ENCODE data around the gene SLC11A1. TPM values are rescaled to one million over a fixed set of nuclear protein-coding genes. Genes with fewer than 3 reads are reported as not detected.

The SLC11A1 gene
- total RNA-seq, 1 donor from 2014 or later, result not detected

- H3K4me1 Mint-ChIP-seq (ENCODE audit: unreplicated experiment), result peaks cover 3% of the 10 kb centered on the region
- peak overlapping the region; percentile 47 for H3K4me3 Mint-ChIP-seq (ENCODE audit: unreplicated experiment)
- no peaks in the 10 kb centered on the region for H3K9me3 Mint-ChIP-seq (ENCODE audit: unreplicated experiment)
- no peaks in the 10 kb centered on the region for H3K36me3 Mint-ChIP-seq (ENCODE audit: low read depth, unreplicated experiment)
- no peak overlapping the region for H3K27ac Mint-ChIP-seq (ENCODE audit: unreplicated experiment)
- H3K27me3 Mint-ChIP-seq (ENCODE audit: unreplicated experiment), result peaks cover 4% of the 10 kb centered on the region
- TF ChIP-seq CTCF (IDR thresholded peaks at IDR 0.05; ENCODE audit: unreplicated experiment), result no peak
- DNase-seq (ENCODE audit: low spot score), result peak; percentile 41
Observed at GRCh38 chr2:218387369-218388194, 5.5 kb downstream of the SLC11A1 start.

- no peaks in the 10 kb centered on the region for H3K9me3 Mint-ChIP-seq (ENCODE audit: unreplicated experiment)
- peaks cover 3% of the 10 kb centered on the region for H3K4me1 Mint-ChIP-seq (ENCODE audit: unreplicated experiment)
- TF ChIP-seq CTCF (IDR thresholded peaks at IDR 0.05; ENCODE audit: unreplicated experiment), result no peak
- H3K27me3 Mint-ChIP-seq (ENCODE audit: unreplicated experiment), result peaks cover 2% of the 10 kb centered on the region
- H3K27ac Mint-ChIP-seq (ENCODE audit: unreplicated experiment), result no peak overlapping the region
- no peak overlapping the region for H3K4me3 Mint-ChIP-seq (ENCODE audit: unreplicated experiment)
- no peak for DNase-seq (ENCODE audit: low spot score)
- H3K36me3 Mint-ChIP-seq (ENCODE audit: low read depth, unreplicated experiment), result no peaks in the 10 kb centered on the region
Observed at GRCh38 chr2:218389333-218390150, 7.5 kb downstream of the SLC11A1 start.

- no peaks in the 10 kb centered on the region for H3K27me3 Mint-ChIP-seq (ENCODE audit: unreplicated experiment)
- H3K36me3 Mint-ChIP-seq (ENCODE audit: low read depth, unreplicated experiment), result no peaks in the 10 kb centered on the region
- no peak for TF ChIP-seq CTCF (IDR thresholded peaks at IDR 0.05; ENCODE audit: unreplicated experiment)
- H3K4me3 Mint-ChIP-seq (ENCODE audit: unreplicated experiment), result no peak overlapping the region
- peaks cover 7% of the 10 kb centered on the region for H3K4me1 Mint-ChIP-seq (ENCODE audit: unreplicated experiment)
- no peaks in the 10 kb centered on the region for H3K9me3 Mint-ChIP-seq (ENCODE audit: unreplicated experiment)
- no peak for DNase-seq (ENCODE audit: low spot score)
- H3K27ac Mint-ChIP-seq (ENCODE audit: unreplicated experiment), result no peak overlapping the region
Observed at GRCh38 chr2:218391202-218391601, 9.1 kb downstream of the SLC11A1 start.

- DNase-seq (ENCODE audit: low spot score), result no peak
- TF ChIP-seq CTCF (IDR thresholded peaks at IDR 0.05; ENCODE audit: unreplicated experiment), result no peak
- Mint-ChIP-seq H3K27ac (ENCODE audit: unreplicated experiment) (no peak overlapping the region), H3K36me3 (ENCODE audit: low read depth, unreplicated experiment) (no peaks in the 10 kb centered on the region), H3K4me1 (ENCODE audit: unreplicated experiment) (peaks cover 14% of the 10 kb centered on the region), H3K4me3 (ENCODE audit: unreplicated experiment) (no peak overlapping the region), H3K9me3 (ENCODE audit: unreplicated experiment) (no peaks in the 10 kb centered on the region), H3K27me3 (ENCODE audit: unreplicated experiment) (peaks cover 5% of the 10 kb centered on the region)
Observed at GRCh38 chr2:218392459-218392858, 10.4 kb downstream of the SLC11A1 start.
